Spleen (tissue), 11 donors: ENCODE measurements around the gene NOTCH1. TPM values are rescaled to one million over a fixed set of nuclear protein-coding genes. Genes with fewer than 3 reads are reported as not detected.

Experiments
- DNase-seq: peaks from one replicate; pipeline ENCODE4 v3.0.0-alpha.2; 2020
- H3K27ac ChIP-seq, 8 donors: fragments of 200-600 bp; sonication (generic) in 7 of 8; 1 replicate in 4 of 8; 2 replicates in 4 of 8; pipeline versions ENCODE4 v1.5.0 to v1.8.0; 2016 to 2021; ENCODE audit warnings: inconsistent platforms in 4 of 8, mild to moderate bottlenecking in 4 of 8, moderate library complexity in 1 of 8
- H3K27me3 ChIP-seq, 7 donors: fragments of 200-600 bp; sonication (generic) in 6 of 7; replicated peaks in 1 of 7; 1 replicate in 4 of 7; 2 replicates in 3 of 7; pipeline versions ENCODE4 v1.5.0 to v1.8.0; 2016 to 2021; ENCODE audit warnings: inconsistent platforms in 3 of 7, mild to moderate bottlenecking in 1 of 7
- H3K36me3 ChIP-seq, 6 donors: fragments of 200-600 bp; sonication (generic) in 5 of 6; 1 replicate in 4 of 6; 2 replicates in 2 of 6; pipeline versions ENCODE4 v1.5.0 to v1.8.0; 2016 to 2021; ENCODE audit warnings: inconsistent platforms in 2 of 6
- H3K4me1 ChIP-seq, 6 donors: fragments of 200-600 bp; sonication (generic) in 5 of 6; 1 replicate in 3 of 6; 2 replicates in 3 of 6; pipeline versions ENCODE4 v1.5.0 to v1.8.0; 2016 to 2021; ENCODE audit warnings: inconsistent platforms in 3 of 6
- H3K4me3 ChIP-seq, 8 donors: fragments of 200-600 bp; sonication (generic) in 7 of 8; 1 replicate in 4 of 8; 2 replicates in 4 of 8; pipeline versions ENCODE4 v1.5.0 to v1.8.0; 2016 to 2021; ENCODE audit warnings: inconsistent platforms in 4 of 8, mild to moderate bottlenecking in 4 of 8, moderate library complexity in 2 of 8
- H3K9me3 ChIP-seq, 8 donors: fragments of 200-600 bp; sonication (generic) in 7 of 8; 1 replicate in 4 of 8; 2 replicates in 4 of 8; pipeline versions ENCODE4 v1.5.0 to v1.8.0; 2016 to 2021; ENCODE audit warnings: inconsistent platforms in 4 of 8
- CTCF ChIP-seq, 11 experiments: fragments of 200-600 bp in 7 of 11; fragments of 450-650 bp in 4 of 11; sonication (generic) in 4 of 11; IDR thresholded peaks in 8 of 11; conservative IDR thresholded peaks in 3 of 11; 1 replicate in 7 of 11; 2 replicates in 4 of 11; pipeline versions ENCODE4 v1.4.0 to v1.8.0; 2016 to 2021; ENCODE audit warnings: antibody characterized with exemption in 11 of 11, inconsistent platforms in 4 of 11, mild to moderate bottlenecking in 1 of 11
- POLR2A ChIP-seq, 3 donors: fragments of 450-650 bp; IDR thresholded peaks; one replicate each; pipeline ENCODE4 v1.5.1; 2017; ENCODE audit warnings: antibody characterized with exemption in 3 of 3, mild to moderate bottlenecking in 1 of 3
- POLR2AphosphoS5 ChIP-seq, 3 donors: sonication (generic); formaldehyde crosslinking; IDR thresholded peaks; one replicate each; pipeline ENCODE4 v1.5.1; 2017; ENCODE audit warnings: antibody characterized with exemption in 3 of 3
- WGBS, 5 donors: extraction: QIAGEN DNeasy Blood & Tissue Kit in 3 of 5; methylation state at CpG; one replicate each; pipeline versions ENCODE4 v1.1.5 to v1.1.7; 2013 to 2018; 5-methylcytosine and 5-hydroxymethylcytosine counted together
- intact Hi-C: fragments of 100-400 bp; cut with DNase I; formaldehyde crosslinking; loops from one replicate; pipeline ENCODE4 v1.15.0; 2023; ENCODE audit warnings: low total_unique reads
- polyA plus RNA-seq, 3 donors: library from polyadenylated mRNA; stranded (reverse); fragments of 200-250 nt; gene quantifications; one replicate each; pipeline ENCODE4 v1.2.1, GENCODE V29; 2013
- total RNA-seq, 7 donors: library from RNA; depleted of rRNA in 3 of 7; stranded (reverse); fragments of >200 nt in 3 of 7; fragmentation: NEBNext Ultra II Directional in 4 of 7; extraction: Animal tissue kit (Norgen Biotek cat#: 25700) in 4 of 7; gene quantifications; one replicate each; pipeline versions ENCODE4 v1.1.0 to v1.2.1, GENCODE V29; 2016 to 2021
- donor health status: healthy with polysubstance abuse.
- donor health status: DM: no; HTN: no; CAD: no; lungs with moderate emphysema.
- donor health status: DM: no; HTN: no; CAD: no.
- donor health status: Bipolar disorder and iron deficiency.
- donor health status: healthy.
- donor health status: DM: no; HTN: no; CAD: no.
- donor health status: DM: yes; HTN: yes; CAD: no.

NOTCH1 gene
- total and polyA plus RNA-seq, 10 donors: 4.9 to 140 (median 93.9) TPM

- Histone ChIP-seq H3K4me3 (no peak overlapping the region), H3K27me3 (peaks cover 0 to 7% (median 0%) of the 10 kb centered on the region in 7 donors), H3K9me3 (no peaks in the 10 kb centered on the region), H3K36me3 (no peaks in the 10 kb centered on the region), H3K4me1 (peaks cover 32 to 95% (median 70%) of the 10 kb centered on the region in 6 donors), H3K27ac (peak overlapping the region in 7 of 8 donors; percentile 80 to 95 (median 88))
- DNase-seq: no peak
- WGBS, 5 donors: 85 to 93% (median 91%) methylated on average over 22 to 26 of the region's 26 CpGs
- TF ChIP-seq POLR2A (IDR thresholded peaks at IDR 0.05) (no peak), CTCF (IDR thresholded peaks at IDR 0.05 in 8 of 11, conservative IDR thresholded peaks at IDR 0.05 in 3 of 11) (no peak), POLR2AphosphoS5 (IDR thresholded peaks at IDR 0.05) (peak in 1 of 3 donors; percentile 2)
- intact Hi-C loops: loop anchor here (10.0 kb wide), 1 partner anchor 49 kb away; no protein-coding TSS in a partner anchor
Measured at GRCh38 chr9:136565715-136566552, 20.1 kb upstream of the NOTCH1 start.

- peak overlapping the region; percentile 61 to 95 (median 86) for H3K27ac ChIP-seq
- H3K9me3 ChIP-seq: peaks cover 0 to under 1% (median 0%) of the 10 kb centered on the region in 8 donors
- TF ChIP-seq POLR2AphosphoS5 (IDR thresholded peaks at IDR 0.05): peak in 2 of 3 donors; percentile 46 to 62
- no peak for TF ChIP-seq POLR2A (IDR thresholded peaks at IDR 0.05)
- intact Hi-C loops: loop anchor here (10.0 kb wide), 1 partner anchor 50 kb away; no protein-coding TSS in a partner anchor
- peaks cover 32 to 95% (median 63%) of the 10 kb centered on the region in 6 donors for H3K4me1 ChIP-seq
- H3K27me3 ChIP-seq: peaks cover 0 to 7% (median 0%) of the 10 kb centered on the region in 7 donors
- no peaks in the 10 kb centered on the region for H3K36me3 ChIP-seq
- 65 to 80% (median 76%) methylated on average over 17 to 28 of the region's 28 CpGs for WGBS, 5 donors
- H3K4me3 ChIP-seq: peak overlapping the region in 1 of 8 donors; percentile 42
- DNase-seq: no peak
Measured at GRCh38 chr9:136565086-136565714, 19.4 kb upstream of the NOTCH1 start.

- Histone ChIP-seq H3K4me3 (peak overlapping the region in 1 of 8 donors; percentile 42), H3K4me1 (peaks cover 32 to 95% (median 60%) of the 10 kb centered on the region in 6 donors), H3K27me3 (peaks cover 0 to 7% (median 0%) of the 10 kb centered on the region in 7 donors), H3K9me3 (peaks cover 0 to 8% (median 4%) of the 10 kb centered on the region in 8 donors), H3K27ac (peak overlapping the region; percentile 61 to 95 (median 86)), H3K36me3 (no peaks in the 10 kb centered on the region)
- 34 to 67% (median 35%) methylated on average over 10 to 21 of the region's 21 CpGs for WGBS, 5 donors
- TF ChIP-seq POLR2AphosphoS5 (IDR thresholded peaks at IDR 0.05) (peak; percentile 58 to 74 (median 63)), POLR2A (IDR thresholded peaks at IDR 0.05) (no peak), CTCF (IDR thresholded peaks at IDR 0.05 in 8 of 11, conservative IDR thresholded peaks at IDR 0.05 in 3 of 11) (peak; percentile 36 to 86 (median 54))
- intact Hi-C loops: loop anchor here (10.0 kb wide), 1 partner anchor 50 kb away; no protein-coding TSS in a partner anchor
- DNase-seq: peak; percentile 93
Measured at GRCh38 chr9:136564379-136564988, 18.6 kb upstream of the NOTCH1 start.

GRCh38 chr9:136563646-136564325 is 17.9 kb upstream of the NOTCH1 start:
- DNase-seq: no peak
- intact Hi-C loops: loop anchor here (10.0 kb wide), 1 partner anchor 51 kb away; no protein-coding TSS in a partner anchor
- H3K9me3 ChIP-seq: peaks cover 0 to 15% (median 9%) of the 10 kb centered on the region in 8 donors
- 74 to 80% (median 77%) methylated on average over 15 to 19 of the region's 19 CpGs for WGBS, 5 donors
- H3K36me3 ChIP-seq: no peaks in the 10 kb centered on the region
- peaks cover 0 to 7% (median 0%) of the 10 kb centered on the region in 7 donors for H3K27me3 ChIP-seq
- peak overlapping the region in 7 of 8 donors; percentile 80 to 95 (median 88) for H3K27ac ChIP-seq
- H3K4me3 ChIP-seq: peak overlapping the region in 1 of 8 donors; percentile 42
- TF ChIP-seq CTCF (IDR thresholded peaks at IDR 0.05 in 8 of 11, conservative IDR thresholded peaks at IDR 0.05 in 3 of 11) (no peak), POLR2AphosphoS5 (IDR thresholded peaks at IDR 0.05) (no peak), POLR2A (IDR thresholded peaks at IDR 0.05) (no peak)
- peaks cover 32 to 95% (median 60%) of the 10 kb centered on the region in 6 donors for H3K4me1 ChIP-seq
